ENCODE data around the gene PTH1R.

- no peak for TF ChIP-seq TCF12 (IDR thresholded peaks at IDR 0.05; ENCODE audit: low read depth)
- no peak for TF ChIP-seq CEBPB (IDR thresholded peaks at IDR 0.05)
- TF ChIP-seq TEAD4 (IDR thresholded peaks at IDR 0.05), result no peak
- TF ChIP-seq MAX (IDR thresholded peaks at IDR 0.05), result no peak
- TF ChIP-seq NFIC (IDR thresholded peaks at IDR 0.05), result no peak
- TF ChIP-seq FOXM1 (IDR thresholded peaks at IDR 0.05; ENCODE audit: borderline replicate concordance, low read depth), result no peak
- TF ChIP-seq RAD21 (IDR thresholded peaks at IDR 0.05; ENCODE audit: low read depth), result no peak
- no peak for TF ChIP-seq YY1 (IDR thresholded peaks at IDR 0.05; ENCODE audit: low read depth)
- TF ChIP-seq EP300 (IDR thresholded peaks at IDR 0.05; ENCODE audit: borderline replicate concordance), result no peak
- TF ChIP-seq USF1 (IDR thresholded peaks at IDR 0.05), result no peak
- TF ChIP-seq ZBTB7A (IDR thresholded peaks at IDR 0.05; ENCODE audit: low read depth), result no peak
Observed at GRCh38 chr3:46883830-46884185, 6.3 kb downstream of the PTH1R start.

All from Ishikawa (cell line).